ENCODE measurements around the gene BAK1.

The BAK1 gene

GRCh38 chr6:33597551-33598322 is 17.7 kb upstream of the BAK1 start:
- TF ChIP-seq CEBPB (IDR thresholded peaks at IDR 0.05) (no peak), EP300 (IDR thresholded peaks at IDR 0.05; ENCODE audit: borderline replicate concordance) (no peak), ZBTB7A (IDR thresholded peaks at IDR 0.05; ENCODE audit: low read depth) (no peak), NFIC (IDR thresholded peaks at IDR 0.05) (no peak), TEAD4 (IDR thresholded peaks at IDR 0.05) (no peak), YY1 (IDR thresholded peaks at IDR 0.05; ENCODE audit: low read depth) (no peak)

- TF ChIP-seq ZBTB7A (IDR thresholded peaks at IDR 0.05; ENCODE audit: low read depth) (no peak), TEAD4 (IDR thresholded peaks at IDR 0.05) (no peak), CEBPB (IDR thresholded peaks at IDR 0.05) (no peak), USF1 (IDR thresholded peaks at IDR 0.05) (no peak), TAF1 (IDR thresholded peaks at IDR 0.05; ENCODE audit: low read depth) (no peak), CREB1 (IDR thresholded peaks at IDR 0.05; ENCODE audit: low read depth) (no peak), NFIC (IDR thresholded peaks at IDR 0.05) (no peak), YY1 (IDR thresholded peaks at IDR 0.05; ENCODE audit: low read depth) (no peak), MAX (IDR thresholded peaks at IDR 0.05) (no peak), EGR1 (IDR thresholded peaks at IDR 0.05) (no peak), TCF12 (IDR thresholded peaks at IDR 0.05; ENCODE audit: low read depth) (no peak), REST (IDR thresholded peaks at IDR 0.05; ENCODE audit: low read depth) (no peak), RAD21 (IDR thresholded peaks at IDR 0.05; ENCODE audit: low read depth) (no peak), FOXM1 (IDR thresholded peaks at IDR 0.05; ENCODE audit: borderline replicate concordance, low read depth) (no peak), EP300 (IDR thresholded peaks at IDR 0.05; ENCODE audit: borderline replicate concordance) (no peak)
Measured at GRCh38 chr6:33595001-33595846, 15.1 kb upstream of the BAK1 start.

- TF ChIP-seq CREB1 (IDR thresholded peaks at IDR 0.05; ENCODE audit: low read depth) (no peak), USF1 (IDR thresholded peaks at IDR 0.05) (no peak), TAF1 (IDR thresholded peaks at IDR 0.05; ENCODE audit: low read depth) (no peak), YY1 (IDR thresholded peaks at IDR 0.05; ENCODE audit: low read depth) (no peak), MAX (IDR thresholded peaks at IDR 0.05) (no peak), REST (IDR thresholded peaks at IDR 0.05; ENCODE audit: low read depth) (no peak), EP300 (IDR thresholded peaks at IDR 0.05; ENCODE audit: borderline replicate concordance) (no peak), EGR1 (IDR thresholded peaks at IDR 0.05) (no peak), TEAD4 (IDR thresholded peaks at IDR 0.05) (no peak), FOXM1 (IDR thresholded peaks at IDR 0.05; ENCODE audit: borderline replicate concordance, low read depth) (no peak), CEBPB (IDR thresholded peaks at IDR 0.05) (no peak), ZBTB7A (IDR thresholded peaks at IDR 0.05; ENCODE audit: low read depth) (no peak), RAD21 (IDR thresholded peaks at IDR 0.05; ENCODE audit: low read depth) (no peak)
Measured at GRCh38 chr6:33593414-33593727, 13.3 kb upstream of the BAK1 start.

GRCh38 chr6:33592595-33593413 is 12.7 kb upstream of the BAK1 start:
- TF ChIP-seq CEBPB (IDR thresholded peaks at IDR 0.05) (no peak), FOXM1 (IDR thresholded peaks at IDR 0.05; ENCODE audit: borderline replicate concordance, low read depth) (peak; percentile 67; the same call in 1 of the 2 replicates), TCF12 (IDR thresholded peaks at IDR 0.05; ENCODE audit: low read depth) (peak; percentile 95), TAF1 (IDR thresholded peaks at IDR 0.05; ENCODE audit: low read depth) (no peak), NFIC (IDR thresholded peaks at IDR 0.05) (peak; percentile 88), CREB1 (IDR thresholded peaks at IDR 0.05; ENCODE audit: low read depth) (no peak), ZBTB7A (IDR thresholded peaks at IDR 0.05; ENCODE audit: low read depth) (peak; percentile 92; the same call in 1 of the 2 replicates), USF1 (IDR thresholded peaks at IDR 0.05) (no peak), RAD21 (IDR thresholded peaks at IDR 0.05; ENCODE audit: low read depth) (peak; percentile 17; the same call in 1 of the 2 replicates), EP300 (IDR thresholded peaks at IDR 0.05; ENCODE audit: borderline replicate concordance) (peak; percentile 92), MAX (IDR thresholded peaks at IDR 0.05) (peak; percentile 79), TEAD4 (IDR thresholded peaks at IDR 0.05) (peak; percentile 74), EGR1 (IDR thresholded peaks at IDR 0.05) (peak; percentile 87), REST (IDR thresholded peaks at IDR 0.05; ENCODE audit: low read depth) (no peak), YY1 (IDR thresholded peaks at IDR 0.05; ENCODE audit: low read depth) (0 out of 2 replicates have a peak, but pooled peaks have one; percentile 32)

All from Ishikawa (cell line).